HepG2 (cell line): ENCODE measurements around the gene OBI1. TPM values are rescaled to one million over a fixed set of nuclear protein-coding genes. Genes with fewer than 3 reads are reported as not detected.

Source experiments
- ATAC-seq: fragments of 200-7000 bp; cut with Tn5 transposase; 3 replicates; pipeline ENCODE4 v1.9.1; 2020; ENCODE audit warnings: mild to moderate bottlenecking, moderate library complexity
- BruUV-seq: library from RNA; stranded (reverse); fragments of 400-500 nt; replicated peaks from 2 replicates; lab custom pipeline; 2021; lab: Mats Ljungman, UMichigan
- CTCF ChIA-PET: fragments of 300-600 bp; formaldehyde crosslinking; extraction: SDS; loops from one replicate; lab custom pipeline; 2021; ENCODE audit warnings: low total read pairs, inconsistent platforms, low intra/inter-chr PET ratio; lab: Yijun Ruan, JAX
- POLR2A ChIA-PET: fragments of 350-600 bp; sonication (Branson Sonifier 250); formaldehyde crosslinking; loops from one replicate; lab custom pipeline; 2020; ENCODE audit warnings: antibody characterized with exemption, inconsistent platforms; lab: Yijun Ruan, JAX
- DNase-seq: peaks from one replicate; pipeline ENCODE4 v3.0.0-alpha.2; 2015; ENCODE audit warnings: low spot score
- FAIRE-seq: peaks from 3 replicates; lab custom pipeline; 2011; peaks lifted over from hg19 to GRCh38; lab: Jason Lieb, UNC
- H2AFZ ChIP-seq: one replicate; pipeline ENCODE4 v1.6.1; 2011; ENCODE audit warnings: low read length, inconsistent platforms
- H3K27ac ChIP-seq: fragments of 300-600 bp; 3 replicates; pipeline ENCODE4 v1.8.0; 2011; ENCODE audit warnings: mixed run types, mild to moderate bottlenecking, mixed read lengths, low read length, inconsistent platforms; ENCODE audit not compliant: insufficient read depth; ENCODE audit errors: extremely low read length
- H3K27me3 ChIP-seq, 2 experiments: fragments of 200-600 bp in 1 of 2; 2 replicates in 1 of 2; 3 replicates in 1 of 2; pipeline versions ENCODE4 v1.6.0 to v1.8.0; 2011; ENCODE audit warnings: low read length in 2 of 2, mild to moderate bottlenecking in 2 of 2, moderate library complexity in 2 of 2, inconsistent platforms in 1 of 2; ENCODE audit not compliant: insufficient read depth in 2 of 2, control insufficient read depth in 1 of 2
- H3K36me3 ChIP-seq, 2 experiments: fragments of 200-600 bp in 1 of 2; replicated peaks in 1 of 2; 2 replicates in 1 of 2; 3 replicates in 1 of 2; pipeline versions ENCODE4 v1.5.1 to v1.8.0; 2011; ENCODE audit warnings: low read length in 2 of 2, inconsistent platforms in 1 of 2; ENCODE audit not compliant: insufficient read depth in 2 of 2, control insufficient read depth in 1 of 2
- H3K4me1 ChIP-seq: 2 replicates; pipeline ENCODE4 v1.5.1; 2012; ENCODE audit warnings: low read length, inconsistent platforms; ENCODE audit not compliant: insufficient read depth
- H3K4me2 ChIP-seq: 2 replicates; pipeline ENCODE4 v1.6.0; 2011; ENCODE audit warnings: low read depth, low read length, inconsistent platforms
- H3K4me3 ChIP-seq, 3 experiments: fragments of 200-600 bp in 1 of 3; sonication (generic), shearing (Covaris generic) in 1 of 3; replicated peaks in 1 of 3; 2 replicates each; pipeline ENCODE4 v1.5.1; 2011 to 2016; ENCODE audit warnings: low read length in 3 of 3, inconsistent platforms in 2 of 3, low read depth in 2 of 3, mild to moderate bottlenecking in 2 of 3, control low read depth in 1 of 3, mixed read lengths in 1 of 3; ENCODE audit not compliant: insufficient read depth in 1 of 3
- H3K79me2 ChIP-seq: one replicate; pipeline ENCODE4 v1.6.1; 2011; ENCODE audit warnings: low read length, inconsistent platforms; ENCODE audit not compliant: insufficient read depth
- H3K9ac ChIP-seq: 2 replicates; pipeline ENCODE4 v1.6.0; 2011; ENCODE audit warnings: mild to moderate bottlenecking, low read depth, low read length, inconsistent platforms; ENCODE audit not compliant: insufficient read depth
- H3K9me3 ChIP-seq: 2 replicates; pipeline ENCODE4 v1.5.1; 2012; ENCODE audit warnings: mild to moderate bottlenecking, low read length
- H4K20me1 ChIP-seq: 2 replicates; pipeline ENCODE4 v1.6.0; 2011; ENCODE audit warnings: inconsistent platforms, mild to moderate bottlenecking, low read length, moderate library complexity; ENCODE audit not compliant: insufficient read depth
- CREM ChIP-seq, 2 experiments: sonication (generic) in 1 of 2; formaldehyde crosslinking in 1 of 2; IDR thresholded peaks; 2 replicates each; pipeline versions ENCODE4 v1.4.0 to v1.6.1; 2016 to 2020; ENCODE audit warnings: antibody characterized with exemption in 1 of 2, mild to moderate bottlenecking in 1 of 2, missing genetic modification reagents in 1 of 2
- FIP1L1 ChIP-seq: fragments of 200-400 bp; formaldehyde crosslinking; IDR thresholded peaks from 2 replicates; pipeline ENCODE4 v1.6.1; 2018; ENCODE audit warnings: low read depth, mild to moderate bottlenecking, low read length, moderate library complexity, borderline replicate concordance; ENCODE audit not compliant: insufficient read depth
- GATA4 ChIP-seq: sonication (generic); IDR thresholded peaks from 2 replicates; pipeline ENCODE4 v1.6.1; 2016; ENCODE audit warnings: antibody characterized with exemption, low read depth, borderline replicate concordance
- KLF15 ChIP-seq: sonication (generic); formaldehyde crosslinking; IDR thresholded peaks from 2 replicates; pipeline ENCODE4 v1.8.1; 2023; ENCODE audit warnings: borderline replicate concordance, mild to moderate bottlenecking, inconsistent platforms, missing genetic modification reagents, mixed read lengths
- NR2C2 ChIP-seq: sonication (generic); formaldehyde crosslinking; IDR thresholded peaks from 2 replicates; pipeline ENCODE4 v1.4.0; 2020; ENCODE audit warnings: missing genetic modification reagents, mild to moderate bottlenecking, moderate library complexity, borderline replicate concordance
- PITX1 ChIP-seq: sonication (generic); formaldehyde crosslinking; IDR thresholded peaks from 2 replicates; pipeline ENCODE4 v1.5.1; 2020; ENCODE audit warnings: mild to moderate bottlenecking, missing genetic modification reagents
- RELA ChIP-seq: sonication (generic); formaldehyde crosslinking; IDR thresholded peaks from 2 replicates; pipeline ENCODE4 v1.4.0; 2020; ENCODE audit warnings: missing genetic modification reagents
- RNF2 ChIP-seq: fragments of 450-650 bp; conservative IDR thresholded peaks from 2 replicates; pipeline ENCODE4 v1.6.1; 2016; ENCODE audit warnings: low read depth
- SMARCE1 ChIP-seq: fragments of 450-650 bp; IDR thresholded peaks from 2 replicates; pipeline ENCODE4 v1.6.1; 2017; ENCODE audit warnings: borderline replicate concordance
- TBL1XR1 ChIP-seq: fragments of 150-350 bp; IDR thresholded peaks from 2 replicates; pipeline ENCODE4 v1.6.1; 2014; ENCODE audit warnings: borderline replicate concordance, low read length; ENCODE audit not compliant: partially characterized antibody
- TCF12 ChIP-seq, 2 experiments: fragments of 450-650 bp in 1 of 2; sonication (generic) in 1 of 2; formaldehyde crosslinking in 1 of 2; IDR thresholded peaks; 2 replicates each; pipeline versions ENCODE4 v1.6.1 to v1.8.0; 2017 to 2022; ENCODE audit warnings: antibody characterized with exemption in 1 of 2, mild to moderate bottlenecking in 1 of 2, missing genetic modification reagents in 1 of 2, moderate library complexity in 1 of 2
- ZNF143 ChIP-seq: sonication (generic); formaldehyde crosslinking; IDR thresholded peaks from 2 replicates; pipeline ENCODE4 v1.4.0; 2020; ENCODE audit warnings: missing genetic modification reagents
- ZNF224 ChIP-seq: sonication (generic); formaldehyde crosslinking; IDR thresholded peaks from 2 replicates; pipeline ENCODE4 v1.5.0; 2020; ENCODE audit warnings: mild to moderate bottlenecking, missing genetic modification reagents
- ZNF333 ChIP-seq: sonication (generic); formaldehyde crosslinking; IDR thresholded peaks from 2 replicates; pipeline ENCODE4 v1.4.0; 2020; ENCODE audit warnings: mild to moderate bottlenecking, missing genetic modification reagents, borderline replicate concordance
- ZNF550 ChIP-seq: sonication (generic); formaldehyde crosslinking; IDR thresholded peaks from 2 replicates; pipeline ENCODE4 v1.4.0; 2020; ENCODE audit warnings: mild to moderate bottlenecking, missing genetic modification reagents, borderline replicate concordance
- ZNF737 ChIP-seq: sonication (generic); formaldehyde crosslinking; IDR thresholded peaks from 2 replicates; pipeline ENCODE4 v1.5.0; 2020; ENCODE audit warnings: missing genetic modification reagents, mild to moderate bottlenecking, borderline replicate concordance
- ZNF850 ChIP-seq: sonication (generic); formaldehyde crosslinking; conservative IDR thresholded peaks from 2 replicates; pipeline ENCODE4 v1.9.0; 2021; ENCODE audit warnings: mild to moderate bottlenecking, missing genetic modification reagents
- in situ Hi-C: cut with HindIII; loops from 2 replicates; pipeline ENCODE4 v1.10.0; 2017; ENCODE audit warnings: low pct_unique_long_range_greater_than_20kb; ENCODE audit not compliant: extremely low pct_ligation_motif_present
- intact Hi-C: fragments of 100-400 bp; cut with micrococcal nuclease; formaldehyde crosslinking; loops from one replicate; pipeline ENCODE4 v1.10.0; 2022; ENCODE audit not compliant: unreplicated experiment
- polyA plus RNA-seq, 8 experiments: library from polyadenylated mRNA; depleted of rRNA in 3 of 8; stranded (reverse) in 7 of 8; unstranded in 1 of 8; fragments of >200 nt; fragmentation: Illumina TruSeq in 4 of 8; extraction: Trizol in 4 of 8; gene quantifications; 2 replicates each; pipeline versions ENCODE4 v1.2.1 to v1.2.3, GENCODE V29; 2011 to 2016; ENCODE audit warnings: low read depth in 4 of 8, missing spikeins in 1 of 8, mixed read lengths in 1 of 8; ENCODE audit not compliant: insufficient read depth in 1 of 8
- total RNA-seq, 5 experiments: library from RNA; depleted of rRNA; stranded (reverse); fragments of >200 nt; fragmentation: Illumina TruSeq; extraction: Trizol; gene quantifications; 2 replicates each; pipeline ENCODE4 v1.2.3, GENCODE V29; 2016; ENCODE audit warnings: low read depth in 1 of 5
- TF ChIP-seq, protein P1 (sequence below): sonication (generic); formaldehyde crosslinking; IDR thresholded peaks from 2 replicates; pipeline ENCODE4 v1.4.0; 2020; ENCODE audit warnings: missing genetic modification reagents
- TF ChIP-seq, protein P2 (sequence below): sonication (generic); formaldehyde crosslinking; IDR thresholded peaks from 2 replicates; pipeline ENCODE4 v1.8.1; 2023; ENCODE audit warnings: mild to moderate bottlenecking, inconsistent platforms, moderate library complexity, missing genetic modification reagents, borderline replicate concordance
- TF ChIP-seq, protein P3 (sequence below): sonication (generic); formaldehyde crosslinking; IDR thresholded peaks from 2 replicates; pipeline ENCODE4 v1.5.1; 2020; ENCODE audit warnings: missing genetic modification reagents, mild to moderate bottlenecking, borderline replicate concordance

OBI1 gene
- total and polyA plus RNA-seq, 2 of the 13 experiments (the other 11 are each of a cell fraction or from before 2014, with no cell fraction given): 7.8 to 23.5 TPM

DNA sequence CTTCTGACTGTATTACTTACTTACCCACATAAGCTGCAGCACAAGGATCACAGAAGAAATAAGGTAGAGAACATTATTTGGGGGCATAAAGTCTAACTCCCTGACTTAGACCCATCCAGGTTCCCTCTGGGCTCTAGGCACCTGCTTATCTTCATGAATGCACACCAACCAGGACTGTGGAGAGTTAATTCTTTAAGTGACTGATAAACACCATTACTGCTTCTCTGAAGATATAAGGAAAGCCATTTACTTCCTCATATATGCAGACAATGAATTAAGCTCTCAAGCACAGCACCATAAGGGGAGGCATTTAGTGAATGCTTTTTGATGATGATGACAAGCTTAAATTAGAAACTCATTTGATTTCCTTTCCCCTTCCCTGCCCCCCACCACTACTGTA lies 22.5 kb downstream of the OBI1 start:
- ChIA-PET POLR2A (no interaction called here), CTCF (no interaction called here)
- H3K27ac ChIP-seq: no peak overlapping the region
- peaks cover 8 to 67% of the 10 kb centered on the region in 2 experiments for H3K36me3 ChIP-seq
- in situ Hi-C loops: no loop called here
- no peak overlapping the region for H2AFZ ChIP-seq
- intact Hi-C loops: no loop called here
- H4K20me1 ChIP-seq: no peaks in the 10 kb centered on the region
- H3K4me3 ChIP-seq: no peak overlapping the region
- H3K9ac ChIP-seq: no peak overlapping the region
- DNase-seq (no peak), FAIRE-seq (no peak), ATAC-seq (no peak)
- TF ChIP-seq ZNF333 (CRISPR knock-in tag) (no peak), ZNF737 (CRISPR knock-in tag) (no peak), CREM (IDR thresholded peaks at IDR 0.05) (no peak), CREM (CRISPR knock-in tag; IDR thresholded peaks at IDR 0.05) (no peak), ZNF850 (no peak), GATA4 (no peak), NR2C2 (no peak), ZNF224 (CRISPR knock-in tag) (no peak), KLF15 (no peak), FIP1L1 (no peak), TBL1XR1 (no peak), RELA (no peak), ZNF143 (CRISPR knock-in tag) (no peak), SMARCE1 (no peak), PITX1 (CRISPR knock-in tag) (no peak), TCF12 (IDR thresholded peaks at IDR 0.05) (no peak), TCF12 (CRISPR knock-in tag; IDR thresholded peaks at IDR 0.05) (no peak), ZNF550 (CRISPR knock-in tag) (no peak), RNF2 (no peak)
- TF ChIP-seq, protein P1, sequence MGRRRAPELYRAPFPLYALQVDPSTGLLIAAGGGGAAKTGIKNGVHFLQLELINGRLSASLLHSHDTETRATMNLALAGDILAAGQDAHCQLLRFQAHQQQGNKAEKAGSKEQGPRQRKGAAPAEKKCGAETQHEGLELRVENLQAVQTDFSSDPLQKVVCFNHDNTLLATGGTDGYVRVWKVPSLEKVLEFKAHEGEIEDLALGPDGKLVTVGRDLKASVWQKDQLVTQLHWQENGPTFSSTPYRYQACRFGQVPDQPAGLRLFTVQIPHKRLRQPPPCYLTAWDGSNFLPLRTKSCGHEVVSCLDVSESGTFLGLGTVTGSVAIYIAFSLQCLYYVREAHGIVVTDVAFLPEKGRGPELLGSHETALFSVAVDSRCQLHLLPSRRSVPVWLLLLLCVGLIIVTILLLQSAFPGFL (CRISPR knock-in tag): no peak
- TF ChIP-seq, protein P2, sequence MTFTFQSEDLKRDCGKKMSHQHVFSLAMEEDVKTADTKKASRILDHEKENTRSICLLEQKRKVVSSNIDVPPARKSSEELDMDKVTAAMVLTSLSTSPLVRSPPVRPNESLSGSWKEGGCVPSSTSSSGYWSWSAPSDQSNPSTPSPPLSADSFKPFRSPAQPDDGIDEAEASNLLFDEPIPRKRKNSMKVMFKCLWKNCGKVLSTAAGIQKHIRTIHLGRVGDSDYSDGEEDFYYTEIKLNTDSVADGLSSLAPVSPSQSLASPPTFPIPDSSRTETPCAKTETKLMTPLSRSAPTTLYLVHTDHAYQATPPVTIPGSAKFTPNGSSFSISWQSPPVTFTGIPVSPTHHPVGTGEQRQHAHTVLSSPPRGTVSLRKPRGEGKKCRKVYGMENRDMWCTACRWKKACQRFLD: no peak
- TF ChIP-seq, protein P3, sequence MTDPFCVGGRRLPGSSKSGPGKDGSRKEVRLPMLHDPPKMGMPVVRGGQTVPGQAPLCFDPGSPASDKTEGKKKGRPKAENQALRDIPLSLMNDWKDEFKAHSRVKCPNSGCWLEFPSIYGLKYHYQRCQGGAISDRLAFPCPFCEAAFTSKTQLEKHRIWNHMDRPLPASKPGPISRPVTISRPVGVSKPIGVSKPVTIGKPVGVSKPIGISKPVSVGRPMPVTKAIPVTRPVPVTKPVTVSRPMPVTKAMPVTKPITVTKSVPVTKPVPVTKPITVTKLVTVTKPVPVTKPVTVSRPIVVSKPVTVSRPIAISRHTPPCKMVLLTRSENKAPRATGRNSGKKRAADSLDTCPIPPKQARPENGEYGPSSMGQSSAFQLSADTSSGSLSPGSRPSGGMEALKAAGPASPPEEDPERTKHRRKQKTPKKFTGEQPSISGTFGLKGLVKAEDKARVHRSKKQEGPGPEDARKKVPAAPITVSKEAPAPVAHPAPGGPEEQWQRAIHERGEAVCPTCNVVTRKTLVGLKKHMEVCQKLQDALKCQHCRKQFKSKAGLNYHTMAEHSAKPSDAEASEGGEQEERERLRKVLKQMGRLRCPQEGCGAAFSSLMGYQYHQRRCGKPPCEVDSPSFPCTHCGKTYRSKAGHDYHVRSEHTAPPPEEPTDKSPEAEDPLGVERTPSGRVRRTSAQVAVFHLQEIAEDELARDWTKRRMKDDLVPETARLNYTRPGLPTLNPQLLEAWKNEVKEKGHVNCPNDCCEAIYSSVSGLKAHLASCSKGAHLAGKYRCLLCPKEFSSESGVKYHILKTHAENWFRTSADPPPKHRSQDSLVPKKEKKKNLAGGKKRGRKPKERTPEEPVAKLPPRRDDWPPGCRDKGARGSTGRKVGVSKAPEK: no peak
- H3K27me3 ChIP-seq: no peaks in the 10 kb centered on the region
- no peak overlapping the region for H3K4me2 ChIP-seq
- no TSS peak for BruUV-seq
- no peaks in the 10 kb centered on the region for H3K9me3 ChIP-seq
- H3K79me2 ChIP-seq: no peaks in the 10 kb centered on the region
- no peaks in the 10 kb centered on the region for H3K4me1 ChIP-seq
